Stimulated activated CD4-positive, alpha-beta T cell treated with anti-CD3 and anti-CD28 coated beads, Interleukin-2, amount 100 ng/mL, for 48 hours (primary cell): ENCODE measurements around the gene CAMTA1.

Experiments used
- DNase-seq, 2 donors: peaks; one replicate each; pipeline ENCODE4 v3.0.0-alpha.2; 2020

Gene CAMTA1

DNA sequence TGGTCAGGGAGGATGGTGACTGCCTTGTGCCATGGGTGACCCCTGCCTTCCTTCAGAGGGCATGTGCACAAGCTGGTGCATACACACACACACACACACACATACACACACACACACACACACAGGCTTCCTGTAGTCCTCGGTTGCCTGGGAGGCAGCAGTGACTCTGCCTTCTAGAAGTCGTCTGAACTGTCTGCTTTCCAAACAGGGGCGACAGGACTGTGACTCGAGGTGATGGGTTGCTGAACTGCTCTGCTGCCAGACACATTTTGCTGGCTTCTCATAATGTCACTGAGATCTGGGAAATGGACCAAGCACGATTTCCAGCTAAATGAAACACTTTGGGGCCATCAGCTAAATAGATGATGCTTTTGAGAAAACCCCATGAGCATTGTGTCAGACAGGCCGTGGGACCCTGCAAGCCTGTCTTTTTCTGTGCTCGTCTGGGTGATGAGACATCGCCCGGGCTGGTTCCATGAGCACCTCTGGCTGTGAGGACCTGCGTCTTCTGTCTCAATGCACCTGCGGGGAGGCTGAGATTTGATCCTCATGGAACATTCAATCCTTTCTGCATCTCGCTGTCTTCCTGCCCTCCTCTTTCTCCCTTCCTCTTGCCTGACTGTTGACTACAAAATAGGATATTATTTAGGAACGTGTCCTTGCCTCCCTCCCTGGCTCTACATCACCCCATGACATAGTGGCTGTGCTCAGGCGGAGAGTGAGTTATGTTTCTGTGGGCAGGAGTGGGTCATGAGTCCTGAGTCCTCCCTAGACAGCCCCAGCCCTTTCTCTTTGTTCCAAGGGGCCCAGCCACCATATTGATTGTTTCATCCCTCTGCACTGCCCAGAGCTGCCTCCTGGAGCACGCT lies 436.8 kb downstream of the CAMTA1 start:
- no peak for DNase-seq

DNA sequence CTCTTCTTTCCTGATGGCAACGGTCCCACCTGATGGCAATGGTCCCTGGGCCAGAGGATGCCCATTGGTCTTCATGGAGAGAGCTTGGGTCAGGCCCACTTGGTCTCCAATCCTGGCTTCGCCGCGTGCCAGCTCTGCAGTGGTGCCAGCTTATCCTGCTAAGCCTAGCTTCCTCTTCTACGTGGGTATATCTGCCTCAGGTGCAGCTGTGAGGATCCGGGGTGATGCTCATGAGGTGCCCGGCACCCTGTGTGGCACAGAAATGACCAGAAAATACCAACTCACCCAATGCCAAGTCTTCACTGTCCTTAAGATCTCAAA lies 437.4 kb downstream of the CAMTA1 start:
- DNase-seq, result no peak

DNA sequence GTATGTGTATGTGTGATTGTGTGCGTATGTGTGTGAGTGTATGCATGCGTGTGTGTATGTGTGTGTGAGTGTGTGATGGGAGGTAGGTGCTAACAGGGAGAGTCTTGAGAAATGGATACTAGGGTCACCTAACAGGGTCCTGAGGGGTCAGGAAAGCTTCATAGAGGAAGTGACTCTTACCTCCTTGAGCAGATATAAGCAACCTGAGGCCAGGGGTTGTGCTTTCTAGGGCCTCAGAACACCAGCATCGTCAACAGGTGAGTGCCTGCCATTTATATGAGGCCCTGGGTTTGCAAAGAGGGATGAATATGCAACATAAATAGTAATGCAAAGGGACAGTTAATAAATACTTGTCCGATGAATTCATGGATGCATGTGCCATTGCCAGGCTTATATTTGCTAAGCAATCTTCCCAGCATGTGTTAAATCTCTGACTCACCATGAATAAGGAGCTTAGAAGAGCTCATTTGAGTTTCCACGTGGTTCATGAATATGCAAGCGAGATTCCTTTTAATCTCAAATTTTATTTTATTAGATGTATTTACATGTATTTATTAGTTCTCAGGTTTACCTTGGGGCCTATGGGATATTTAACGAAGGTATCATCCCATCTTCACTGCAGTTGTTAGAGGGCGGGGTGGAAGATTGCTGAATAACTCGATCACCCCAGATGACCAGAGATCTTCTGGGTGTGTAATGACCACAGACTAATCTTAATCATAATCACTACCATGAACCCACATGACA lies 438.3 kb downstream of the CAMTA1 start:
- no peak for DNase-seq

DNA sequence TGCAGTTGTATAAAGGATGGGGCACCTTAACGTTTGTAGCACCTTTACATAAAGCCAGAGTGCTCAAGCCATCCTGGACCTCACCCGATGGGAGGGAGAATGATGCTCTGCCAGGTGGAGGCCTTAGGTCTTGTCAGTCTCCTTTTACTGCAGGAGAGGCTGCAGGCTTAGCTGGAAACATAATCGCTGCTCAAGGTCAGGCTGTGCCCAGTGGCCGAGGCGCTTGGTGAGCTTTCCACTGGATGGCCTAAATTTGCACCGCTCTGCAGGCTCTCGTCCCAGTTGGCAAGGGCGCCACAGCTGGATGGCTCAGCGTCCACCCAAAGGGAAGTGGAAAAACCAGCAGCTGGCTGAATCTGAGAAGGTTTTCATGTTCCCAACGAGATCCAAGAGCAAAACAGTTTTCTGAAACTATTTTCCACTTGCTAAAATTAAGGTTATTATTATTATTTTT lies 438.9 kb downstream of the CAMTA1 start:
- no peak for DNase-seq

DNA sequence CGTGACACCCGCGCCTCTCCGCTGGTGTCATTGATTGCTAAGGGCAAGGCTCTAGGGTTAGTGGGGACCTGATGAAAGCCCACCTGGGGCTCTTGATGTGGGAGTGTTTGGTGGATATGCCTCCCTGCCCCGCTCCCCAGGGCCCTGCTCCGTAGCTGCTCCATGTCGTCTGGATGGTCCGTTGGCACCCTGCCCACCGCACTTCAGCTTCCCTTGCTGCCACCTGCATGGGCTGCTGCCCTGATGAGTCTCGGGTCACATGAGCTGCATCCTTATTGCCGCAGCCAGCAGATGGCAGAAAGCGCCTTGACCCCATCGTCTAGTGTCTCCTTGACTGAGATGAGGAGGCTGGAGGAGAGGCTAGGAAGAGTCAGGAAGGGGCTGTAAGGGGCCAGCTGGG lies 439.4 kb downstream of the CAMTA1 start:
- DNase-seq, result no peak

DNA sequence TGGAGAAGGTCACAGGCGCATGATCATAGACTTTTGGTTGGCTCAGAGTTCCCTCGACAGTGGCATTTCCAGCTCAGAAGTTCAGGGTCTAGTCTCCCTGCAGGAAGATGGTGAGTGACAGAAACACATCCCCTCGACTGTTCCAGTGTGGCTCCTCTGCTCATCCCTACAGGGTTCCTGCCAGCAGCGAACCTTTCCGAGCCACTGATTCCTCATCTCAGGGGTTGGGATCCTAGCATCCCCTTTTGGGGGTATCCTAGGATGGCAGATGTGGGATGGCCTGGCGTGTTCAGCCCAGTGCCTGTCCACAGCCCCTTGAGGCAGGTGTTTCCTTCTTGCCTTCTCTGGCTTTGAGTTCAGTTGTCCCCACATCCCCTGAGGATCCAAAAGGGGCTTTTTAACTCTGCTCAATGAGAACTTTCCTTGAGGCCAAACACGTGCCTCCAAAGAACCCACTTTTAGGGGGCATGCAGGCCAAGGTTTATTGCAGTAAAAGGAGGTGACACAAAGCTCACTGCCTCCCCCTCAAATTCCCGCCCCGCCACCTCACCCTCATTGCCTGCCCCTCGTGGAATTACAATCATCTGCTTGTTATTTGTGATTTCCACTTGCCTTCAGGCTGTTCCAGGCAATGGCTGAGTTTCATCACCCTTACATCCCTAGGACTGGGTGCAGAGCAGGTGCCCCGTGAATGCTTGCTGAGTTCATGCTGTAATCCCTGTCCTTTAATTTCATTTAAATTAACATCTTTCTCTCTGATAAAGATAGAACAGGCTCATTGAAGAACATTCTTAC lies 440.7 kb downstream of the CAMTA1 start:
- no peak for DNase-seq

DNA sequence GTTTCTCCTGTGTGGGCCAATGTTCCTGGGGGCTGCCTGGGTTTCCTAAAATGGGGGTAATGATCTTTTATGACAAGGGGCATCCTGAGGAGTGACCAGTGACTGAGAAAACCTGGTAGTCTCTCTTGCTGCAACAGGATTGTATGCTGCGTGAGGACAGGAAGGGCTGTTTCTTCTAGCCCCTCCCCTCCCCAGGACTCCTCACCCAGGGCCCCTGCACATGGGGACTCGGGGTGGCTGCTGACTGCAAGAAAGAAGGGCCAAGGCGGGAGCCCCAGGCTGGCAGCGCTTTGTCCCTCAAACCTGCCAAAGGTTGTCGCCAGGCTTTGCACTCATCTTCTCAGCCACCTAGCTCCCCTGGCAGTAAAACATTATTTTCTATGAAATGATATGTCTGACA lies 442.4 kb downstream of the CAMTA1 start:
- no peak for DNase-seq

DNA sequence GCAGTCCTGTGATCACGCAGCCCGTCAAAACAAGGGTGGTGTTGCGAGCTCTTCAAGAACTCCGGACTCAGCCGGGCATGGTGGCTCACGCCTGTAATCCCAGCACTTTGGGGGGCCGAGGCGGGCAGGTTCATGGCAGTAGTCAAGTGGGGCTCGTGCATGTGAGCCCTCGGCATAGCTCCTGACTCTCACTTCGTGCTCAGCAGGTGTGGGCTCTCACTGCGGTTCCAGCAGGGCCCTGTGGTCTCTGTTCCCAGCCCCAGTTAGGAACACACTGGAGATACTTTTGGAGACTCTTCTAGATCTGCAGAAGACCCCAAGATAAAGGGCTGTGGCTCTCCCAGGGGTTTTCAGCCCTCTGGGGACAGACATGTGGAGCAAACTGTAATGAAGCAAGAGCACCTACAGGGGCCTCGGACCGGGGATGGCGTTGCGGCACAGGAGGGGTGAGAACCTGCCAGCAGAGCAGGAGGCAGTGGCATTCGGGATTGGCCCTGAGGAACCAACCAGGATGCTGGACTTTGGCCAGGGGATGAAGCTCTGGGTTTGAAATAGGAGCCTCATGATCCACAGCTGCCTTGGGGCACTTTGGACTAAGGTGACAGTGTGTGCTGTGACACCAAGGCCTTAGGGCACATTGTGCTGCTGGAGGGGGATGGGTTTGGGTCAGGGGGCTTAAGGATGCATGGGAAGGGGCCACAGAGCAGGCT lies 443.2 kb downstream of the CAMTA1 start:
- no peak for DNase-seq

DNA sequence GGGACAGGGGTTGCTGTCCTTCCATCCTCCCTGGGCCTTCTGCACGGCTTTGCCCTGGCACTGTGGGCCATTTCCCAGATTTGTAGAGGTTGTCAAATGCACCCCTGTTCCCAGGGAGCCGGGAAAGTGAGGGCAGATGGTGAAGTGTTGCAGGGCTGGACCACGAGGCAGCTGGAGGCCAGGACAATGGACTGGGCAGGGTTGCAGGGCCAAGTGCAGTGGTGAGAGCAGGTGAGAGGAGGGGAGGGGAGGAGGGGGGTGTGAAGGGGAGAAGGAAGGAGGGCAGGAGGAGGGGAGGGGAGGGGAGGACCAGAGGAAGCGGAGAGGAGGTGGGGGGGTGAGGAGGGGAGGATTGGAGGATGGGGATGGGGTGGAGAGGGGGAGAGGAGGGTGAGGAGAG lies 443.9 kb downstream of the CAMTA1 start:
- DNase-seq, result no peak

DNA sequence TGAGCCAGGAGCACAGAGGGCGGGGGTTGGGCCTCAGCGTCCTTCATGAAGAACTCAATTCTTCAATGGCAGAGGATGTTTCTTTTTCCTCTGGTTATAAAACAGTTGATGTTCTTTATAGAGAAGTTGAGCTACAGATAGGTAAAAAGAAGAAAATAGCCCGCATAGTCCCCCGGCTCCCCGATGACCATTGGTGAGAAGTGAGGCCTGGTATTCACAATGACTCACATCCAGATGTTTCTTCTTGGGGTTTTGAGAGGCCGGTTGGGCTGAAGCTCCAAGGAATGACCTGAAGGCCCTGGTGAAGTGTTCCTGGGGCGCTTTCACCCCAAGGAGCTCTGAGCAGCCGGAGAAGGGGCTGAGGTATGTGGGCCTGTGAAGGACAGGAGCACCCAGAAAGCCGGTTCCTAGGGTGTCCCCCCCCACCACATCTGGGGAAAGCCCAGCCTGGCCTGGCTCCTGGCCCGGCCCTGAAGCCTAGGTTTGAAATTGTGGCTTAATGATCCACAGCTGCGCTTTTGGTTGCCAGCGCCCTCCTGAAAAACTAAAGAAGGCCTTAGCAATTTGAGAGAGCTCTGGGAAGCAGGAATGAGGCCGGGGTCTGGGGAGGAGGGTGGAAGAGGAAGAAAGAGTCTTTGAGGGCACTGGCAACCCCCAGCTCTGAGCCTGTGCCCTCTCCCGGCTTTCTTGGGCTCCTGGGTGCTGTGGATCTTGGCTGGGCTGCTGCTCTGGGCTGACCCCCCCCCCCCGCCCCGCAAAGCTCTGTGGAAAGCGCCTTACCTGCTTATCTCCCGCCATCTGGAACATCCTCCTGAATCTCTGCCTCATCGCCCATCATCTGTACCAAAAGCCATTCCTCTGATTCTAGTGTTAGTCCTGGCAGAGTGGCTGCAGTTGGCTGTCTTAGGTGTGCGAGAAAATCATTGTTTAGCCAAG lies 444.7 kb downstream of the CAMTA1 start:
- DNase-seq, result no peak

DNA sequence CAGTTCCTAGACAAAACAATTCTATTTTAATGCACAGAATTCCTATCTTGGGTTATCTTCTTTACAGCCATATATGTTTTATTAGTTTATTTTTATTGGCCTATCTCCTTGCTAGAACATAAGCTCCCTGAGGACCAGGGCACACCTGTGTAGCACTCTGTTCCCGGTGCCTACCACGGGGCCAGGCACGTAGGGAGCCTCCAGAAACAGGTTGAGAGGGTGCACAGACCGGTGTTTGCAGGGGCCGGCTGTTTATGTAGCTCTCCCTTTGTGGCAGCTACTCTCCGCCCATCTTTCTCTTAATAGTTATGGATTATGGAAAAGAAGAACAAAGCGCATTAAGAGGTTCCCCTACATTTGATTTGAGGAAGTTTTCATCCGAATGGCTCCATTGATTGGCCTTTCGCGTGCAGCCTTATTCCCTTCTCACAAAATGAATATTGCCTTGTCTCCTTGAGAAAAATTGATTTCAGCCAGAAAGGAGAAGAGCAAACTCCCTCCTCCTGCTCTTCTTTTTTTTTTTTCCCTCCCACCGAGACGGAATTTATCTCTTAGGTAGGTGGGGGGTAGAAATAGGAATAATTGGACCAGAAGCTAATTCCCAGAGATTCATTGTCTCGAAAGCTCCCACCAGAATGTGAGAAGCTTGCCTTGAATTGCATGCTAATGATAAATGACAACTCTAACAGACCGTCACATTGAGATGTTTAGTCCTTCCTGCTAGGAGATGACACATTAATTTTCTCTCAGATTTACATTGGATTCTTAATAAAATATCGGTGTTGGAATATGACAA lies 447.4 kb downstream of the CAMTA1 start:
- no peak for DNase-seq

DNA sequence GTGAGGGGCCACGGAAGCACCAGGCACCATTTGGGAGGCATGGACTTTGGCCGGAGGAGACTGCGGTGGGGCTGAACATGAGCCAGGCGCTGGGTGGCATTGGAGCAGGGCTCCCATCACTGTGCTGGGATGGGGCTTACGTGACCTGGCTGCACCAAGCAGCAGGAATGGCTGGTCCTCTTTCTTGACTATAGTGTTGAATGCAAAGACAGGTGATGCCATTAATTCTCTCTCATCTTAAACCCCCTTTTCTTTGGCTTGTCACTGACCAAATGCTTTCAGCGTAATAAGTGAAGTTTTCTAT lies 447.9 kb downstream of the CAMTA1 start:
- DNase-seq, result no peak

DNA sequence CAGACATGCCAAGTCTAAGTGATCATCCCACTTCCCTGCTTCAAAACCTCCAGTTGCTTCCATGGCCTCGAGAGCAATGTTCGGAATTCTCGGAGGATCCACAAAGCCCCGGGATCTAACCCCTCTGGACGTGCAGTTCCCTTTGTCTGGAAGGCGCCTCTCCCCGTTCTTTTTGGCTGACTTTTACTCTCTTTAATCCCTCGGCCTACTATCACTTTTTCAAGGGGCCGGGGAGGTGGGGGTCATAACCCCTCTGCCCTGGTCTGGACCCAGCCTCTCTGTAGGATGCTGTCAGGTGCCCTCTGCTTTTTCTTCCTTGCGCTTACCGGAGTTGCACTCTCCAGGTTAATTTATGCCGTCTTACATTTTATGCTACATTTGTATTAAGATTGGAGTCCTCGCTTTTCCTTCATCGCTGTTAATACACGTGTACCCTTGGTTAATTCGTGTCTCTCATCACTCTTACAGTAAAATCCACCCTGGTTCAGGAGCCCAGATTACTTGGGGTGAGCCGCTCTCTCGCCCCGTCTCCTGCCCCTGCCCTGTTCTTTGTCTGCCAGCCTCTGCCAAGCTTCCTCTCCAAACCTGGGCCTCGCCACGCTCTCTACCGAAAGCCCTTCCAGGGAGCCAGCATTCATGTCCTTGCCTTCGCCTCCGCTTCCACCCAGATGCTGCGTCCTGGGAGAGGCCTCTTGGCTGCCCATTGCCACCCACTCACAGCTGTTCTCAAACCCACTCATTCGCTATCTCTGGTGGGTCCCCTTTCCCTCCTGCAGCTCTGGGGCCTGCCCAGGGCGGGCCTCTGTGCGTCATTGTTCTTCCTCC lies 448.6 kb downstream of the CAMTA1 start:
- no peak for DNase-seq

DNA sequence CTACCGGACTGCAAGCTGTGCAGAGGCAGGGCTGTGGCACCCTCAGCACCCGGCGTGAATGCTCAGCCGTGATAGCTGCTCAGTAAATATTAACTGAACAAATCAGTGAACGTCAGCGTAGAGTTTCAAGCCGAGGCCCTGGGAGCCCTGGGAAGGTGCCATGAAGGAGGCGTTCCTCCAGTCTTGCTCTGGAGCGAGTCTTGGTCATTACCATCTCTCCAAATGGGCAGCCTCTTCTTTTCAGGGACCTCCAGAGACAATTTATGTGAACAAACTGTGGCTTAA lies 449.2 kb downstream of the CAMTA1 start:
- DNase-seq, result no peak

DNA sequence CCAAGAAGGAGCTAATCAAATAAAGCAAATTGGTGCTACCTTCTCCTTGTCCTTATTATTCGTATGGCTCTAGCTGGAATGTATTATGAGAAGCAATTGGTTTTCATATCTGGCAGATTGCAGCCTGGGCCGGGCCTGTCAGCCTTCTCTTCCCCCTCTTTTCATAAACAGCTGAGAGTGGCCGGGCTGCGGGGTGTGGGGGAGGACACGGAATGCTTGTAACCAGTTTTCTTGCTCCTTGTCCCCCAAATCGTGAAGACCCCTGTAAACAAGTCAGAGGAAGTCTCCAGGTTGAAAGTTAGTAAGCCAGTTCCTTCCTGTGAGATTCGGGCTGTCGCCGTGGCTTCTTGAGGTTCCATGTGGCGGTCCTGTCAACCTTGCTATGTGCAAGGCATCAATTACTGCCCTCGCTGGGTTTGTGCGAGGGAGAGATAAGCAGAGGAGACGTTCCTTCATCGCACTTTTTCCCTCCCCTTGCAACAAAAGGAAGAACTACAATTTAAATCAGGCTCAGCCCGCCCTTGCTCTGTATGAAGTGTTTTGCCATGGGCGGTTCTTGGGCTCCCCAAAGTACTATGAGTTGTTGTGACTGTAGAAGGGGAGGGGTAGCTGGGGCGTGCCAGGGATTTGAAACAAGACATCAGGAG lies 450.7 kb downstream of the CAMTA1 start:
- no peak for DNase-seq

DNA sequence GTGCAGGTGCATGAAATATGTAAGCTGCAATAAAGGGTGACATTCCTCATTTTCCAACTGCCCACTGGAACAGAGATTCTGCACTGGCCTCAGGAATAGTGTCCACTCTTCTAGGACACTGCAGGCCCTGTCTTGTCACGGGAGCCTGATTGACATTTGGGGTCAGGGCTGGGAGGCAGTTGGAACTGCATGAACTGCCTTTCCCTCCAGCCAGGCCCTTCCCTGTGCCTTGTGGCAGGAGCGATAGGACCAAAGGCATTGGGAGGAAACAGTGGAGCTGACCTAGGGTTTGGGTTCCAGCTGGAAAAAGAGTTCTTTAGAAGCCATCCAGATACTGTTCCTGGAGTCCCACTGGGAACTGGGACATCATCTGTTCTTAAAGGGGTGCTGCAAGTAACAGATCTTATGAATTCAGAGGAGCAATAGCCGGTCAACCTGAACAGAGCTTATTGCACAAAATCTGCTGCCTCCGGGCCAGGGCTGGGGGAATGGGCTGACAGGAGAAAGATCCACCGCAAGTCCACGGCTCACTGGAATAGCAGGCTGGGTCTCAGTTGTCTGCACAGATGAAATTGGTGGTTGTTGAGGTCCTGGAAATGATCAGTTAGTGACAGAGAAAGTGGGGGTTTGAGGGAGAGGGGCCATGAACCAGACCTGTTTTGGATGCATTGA lies 451.7 kb downstream of the CAMTA1 start:
- DNase-seq, result no peak

DNA sequence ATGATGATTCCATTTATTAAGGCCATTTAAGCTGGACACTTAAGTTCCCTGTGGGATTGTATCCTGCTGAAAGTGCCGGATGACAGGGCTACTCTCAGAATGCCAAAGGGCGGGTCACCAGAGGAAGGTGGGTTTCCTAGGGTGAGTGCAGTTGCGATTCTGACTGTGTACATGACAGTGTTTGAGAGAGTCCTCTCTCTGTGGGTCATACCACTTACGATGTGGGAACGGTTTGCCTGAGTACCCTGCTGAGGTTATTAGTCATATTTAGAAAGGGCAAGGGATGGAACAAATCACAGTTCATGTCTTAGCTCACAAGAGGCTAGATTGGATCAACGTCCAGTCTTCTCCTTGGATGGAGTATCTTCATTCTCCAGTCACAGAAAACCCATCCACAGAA lies 461.9 kb downstream of the CAMTA1 start:
- DNase-seq, result no peak

DNA sequence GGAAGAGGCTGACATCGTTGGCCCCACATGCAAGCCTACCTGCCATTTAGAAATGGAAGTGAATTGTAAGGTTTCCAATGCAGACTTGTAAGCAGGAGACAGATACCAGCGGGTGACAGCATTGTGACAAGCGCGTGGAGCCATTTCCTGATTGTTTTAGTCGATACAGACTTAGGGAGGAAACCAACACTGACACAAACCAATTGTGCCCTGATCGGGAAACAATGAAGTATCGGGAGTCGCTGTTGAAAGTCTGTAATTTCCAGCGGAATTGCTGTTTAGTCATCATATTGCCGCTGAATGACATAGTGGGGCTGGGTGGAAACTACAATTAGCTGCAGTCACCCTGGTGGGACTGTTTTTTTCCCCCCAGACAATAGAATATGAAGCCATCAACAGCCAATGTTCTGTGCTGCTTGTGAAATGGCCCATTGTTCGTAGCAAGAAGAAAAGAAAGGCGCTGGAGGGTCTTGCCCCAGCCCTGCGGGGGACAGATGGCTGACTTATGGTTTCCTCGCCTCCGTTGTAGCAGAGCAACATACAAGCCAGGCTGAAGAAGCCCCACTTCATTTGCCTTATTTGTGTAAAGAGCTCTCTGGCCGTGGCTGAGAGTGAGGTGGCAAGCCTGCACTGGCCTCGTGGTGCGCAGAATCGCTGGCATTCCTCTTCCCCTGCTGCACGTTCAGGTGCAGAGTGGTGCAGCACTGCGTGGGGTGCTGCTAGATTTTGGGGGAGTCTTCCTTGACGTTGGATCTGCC lies 462.7 kb downstream of the CAMTA1 start:
- no peak for DNase-seq
